ENCODE results near the gene BPIFA3. TPM values are rescaled to one million over a fixed set of nuclear protein-coding genes. Genes with fewer than 3 reads are reported as not detected.

BPIFA3 gene
- total RNA-seq, 2 experiments from 2014 or later: not detected

- ChIA-PET POLR2A (no interaction called here), CTCF (no interaction called here)
- Mint-ChIP-seq H3K9me3 (ENCODE audit: insufficient read depth) (no peaks in the 10 kb centered on the region), H3K4me1 (ENCODE audit: low read depth) (no peaks in the 10 kb centered on the region), H3K27ac (no peak overlapping the region), H3K36me3 (ENCODE audit: low read depth) (no peaks in the 10 kb centered on the region), H3K4me3 (no peak overlapping the region), H3K27me3 (ENCODE audit: low read depth) (peaks cover 12% of the 10 kb centered on the region)
- DNase-seq (no peak), ATAC-seq (no peak)
Measured at GRCh38 chr20:33242319-33243100, 25.4 kb downstream of the BPIFA3 start.

- ChIA-PET POLR2A (no interaction called here), CTCF (interaction anchor here (1.0 to 1.5 kb wide), 2 partner anchors 16 to 150 kb away, joined by 3 read pairs; no protein-coding TSS in a partner anchor)
- no peak overlapping the region for H3K4me3 Mint-ChIP-seq
- DNase-seq: no peak
- no peaks in the 10 kb centered on the region for H3K4me1 Mint-ChIP-seq (ENCODE audit: low read depth)
- no peak overlapping the region for H3K27ac Mint-ChIP-seq
- H3K9me3 Mint-ChIP-seq (ENCODE audit: insufficient read depth): no peaks in the 10 kb centered on the region
- H3K36me3 Mint-ChIP-seq (ENCODE audit: low read depth): no peaks in the 10 kb centered on the region
- no peak for ATAC-seq
- peaks cover 10% of the 10 kb centered on the region for H3K27me3 Mint-ChIP-seq (ENCODE audit: low read depth)
Measured at GRCh38 chr20:33246077-33246476, 28.9 kb downstream of the BPIFA3 start.

- ATAC-seq (no peak), DNase-seq (no peak)
- Mint-ChIP-seq H3K27ac (no peak overlapping the region), H3K27me3 (ENCODE audit: low read depth) (peaks cover 9% of the 10 kb centered on the region), H3K4me3 (no peak overlapping the region), H3K36me3 (ENCODE audit: low read depth) (no peaks in the 10 kb centered on the region), H3K9me3 (ENCODE audit: insufficient read depth) (no peaks in the 10 kb centered on the region), H3K4me1 (ENCODE audit: low read depth) (no peaks in the 10 kb centered on the region)
- POLR2A ChIA-PET: no interaction called here
- CTCF ChIA-PET: no interaction called here
Measured at GRCh38 chr20:33249456-33249855, 32.3 kb downstream of the BPIFA3 start.

GRCh38 chr20:33250666-33251065 is 33.5 kb downstream of the BPIFA3 start:
- Mint-ChIP-seq H3K4me1 (ENCODE audit: low read depth) (no peaks in the 10 kb centered on the region), H3K9me3 (ENCODE audit: insufficient read depth) (no peaks in the 10 kb centered on the region), H3K36me3 (ENCODE audit: low read depth) (no peaks in the 10 kb centered on the region), H3K27me3 (ENCODE audit: low read depth) (peaks cover 10% of the 10 kb centered on the region), H3K27ac (no peak overlapping the region), H3K4me3 (no peak overlapping the region)
- DNase-seq (no peak), ATAC-seq (no peak)
- ChIA-PET CTCF (no interaction called here), POLR2A (no interaction called here)

- H3K9me3 Mint-ChIP-seq (ENCODE audit: insufficient read depth): no peaks in the 10 kb centered on the region
- ChIA-PET CTCF (no interaction called here), POLR2A (no interaction called here)
- H3K36me3 Mint-ChIP-seq (ENCODE audit: low read depth): no peaks in the 10 kb centered on the region
- H3K27me3 Mint-ChIP-seq (ENCODE audit: low read depth): peaks cover 10% of the 10 kb centered on the region
- no peaks in the 10 kb centered on the region for H3K4me1 Mint-ChIP-seq (ENCODE audit: low read depth)
- DNase-seq (no peak), ATAC-seq (no peak)
- no peak overlapping the region for H3K27ac Mint-ChIP-seq
- H3K4me3 Mint-ChIP-seq: no peak overlapping the region
Measured at GRCh38 chr20:33251496-33251895, 34.3 kb downstream of the BPIFA3 start.

GRCh38 chr20:33252460-33252859 is 35.3 kb downstream of the BPIFA3 start:
- Mint-ChIP-seq H3K27ac (no peak overlapping the region), H3K27me3 (ENCODE audit: low read depth) (peaks cover 14% of the 10 kb centered on the region), H3K4me1 (ENCODE audit: low read depth) (no peaks in the 10 kb centered on the region), H3K36me3 (ENCODE audit: low read depth) (no peaks in the 10 kb centered on the region), H3K4me3 (no peak overlapping the region), H3K9me3 (ENCODE audit: insufficient read depth) (no peaks in the 10 kb centered on the region)
- POLR2A ChIA-PET: no interaction called here
- CTCF ChIA-PET: no interaction called here
- DNase-seq: no peak
- ATAC-seq: no peak

DNA sequence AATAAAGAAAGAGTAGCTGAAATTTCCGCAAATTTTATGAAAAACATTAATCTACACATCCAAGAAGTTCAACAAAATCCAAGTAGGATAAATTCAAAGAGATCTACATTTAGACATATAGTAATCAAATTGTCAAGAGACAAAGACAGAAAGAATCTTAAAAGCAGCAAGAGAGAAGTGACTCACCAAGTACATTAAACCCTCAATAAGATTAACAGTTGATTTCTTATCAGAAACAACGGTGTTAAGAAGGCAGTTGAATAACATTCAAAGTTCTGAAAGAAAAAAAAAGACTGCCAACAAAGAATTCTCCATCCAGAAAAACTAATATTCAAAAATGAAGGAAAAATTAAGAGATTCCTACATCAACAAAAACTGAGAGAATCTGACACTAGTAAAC is 37.9 kb downstream of the BPIFA3 start:
- Mint-ChIP-seq H3K27ac (no peak overlapping the region), H3K4me1 (ENCODE audit: low read depth) (no peaks in the 10 kb centered on the region), H3K4me3 (no peak overlapping the region), H3K27me3 (ENCODE audit: low read depth) (peaks cover 12% of the 10 kb centered on the region), H3K9me3 (ENCODE audit: insufficient read depth) (no peaks in the 10 kb centered on the region), H3K36me3 (ENCODE audit: low read depth) (no peaks in the 10 kb centered on the region)
- DNase-seq (no peak), ATAC-seq (no peak)
- POLR2A ChIA-PET: no interaction called here
- CTCF ChIA-PET: no interaction called here

- Mint-ChIP-seq H3K27ac (no peak overlapping the region), H3K9me3 (ENCODE audit: insufficient read depth) (no peaks in the 10 kb centered on the region), H3K27me3 (ENCODE audit: low read depth) (peaks cover 24% of the 10 kb centered on the region), H3K4me1 (ENCODE audit: low read depth) (peaks cover 2% of the 10 kb centered on the region), H3K4me3 (no peak overlapping the region), H3K36me3 (ENCODE audit: low read depth) (no peaks in the 10 kb centered on the region)
- DNase-seq (no peak), ATAC-seq (no peak)
- CTCF ChIA-PET: interaction anchor here (1.1 to 1.2 kb wide), 2 partner anchors 161 to 312 kb away, joined by 4 read pairs; no protein-coding TSS in a partner anchor
- POLR2A ChIA-PET: no interaction called here
Measured at GRCh38 chr20:33257237-33257636, 40.1 kb downstream of the BPIFA3 start.

- ChIA-PET CTCF (interaction anchor here (0.6 to 1.4 kb wide), 2 partner anchors 33 to 314 kb away, joined by 3 read pairs; no protein-coding TSS in a partner anchor), POLR2A (no interaction called here)
- ATAC-seq (no peak), DNase-seq (no peak)
- Mint-ChIP-seq H3K9me3 (ENCODE audit: insufficient read depth) (no peaks in the 10 kb centered on the region), H3K4me3 (no peak overlapping the region), H3K27ac (no peak overlapping the region), H3K36me3 (ENCODE audit: low read depth) (no peaks in the 10 kb centered on the region), H3K27me3 (ENCODE audit: low read depth) (peaks cover 28% of the 10 kb centered on the region), H3K4me1 (ENCODE audit: low read depth) (peaks cover 2% of the 10 kb centered on the region)
Measured at GRCh38 chr20:33259371-33259770, 42.2 kb downstream of the BPIFA3 start.

DNA sequence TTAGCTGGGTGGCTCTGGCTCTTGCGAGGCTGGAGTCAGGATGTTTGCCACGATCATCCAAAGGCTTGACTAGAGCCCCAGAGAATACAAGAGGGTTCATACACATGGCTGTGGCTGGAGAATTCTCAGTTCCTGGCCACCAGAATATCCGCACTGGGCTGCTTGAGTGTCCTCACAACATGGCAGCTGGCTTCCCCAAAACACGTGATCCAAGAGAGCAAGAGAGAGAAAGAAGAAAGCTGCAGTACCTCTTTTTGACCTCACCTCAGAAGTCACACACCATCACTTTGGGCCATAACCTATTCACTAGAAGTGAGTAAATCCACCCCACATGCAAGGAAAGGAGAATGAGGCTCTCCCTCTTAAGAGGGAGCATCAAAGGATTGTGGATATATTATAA is 44.3 kb downstream of the BPIFA3 start:
- Mint-ChIP-seq H3K36me3 (ENCODE audit: low read depth) (no peaks in the 10 kb centered on the region), H3K9me3 (ENCODE audit: insufficient read depth) (no peaks in the 10 kb centered on the region), H3K4me3 (no peak overlapping the region), H3K4me1 (ENCODE audit: low read depth) (peaks cover 2% of the 10 kb centered on the region), H3K27ac (no peak overlapping the region), H3K27me3 (ENCODE audit: low read depth) (peaks cover 27% of the 10 kb centered on the region)
- POLR2A ChIA-PET: no interaction called here
- CTCF ChIA-PET: interaction anchor here (1.2 kb wide), 1 partner anchor 39 kb away, joined by 7 read pairs; no protein-coding TSS in a partner anchor
- ATAC-seq: no peak
- no peak for DNase-seq

DNA sequence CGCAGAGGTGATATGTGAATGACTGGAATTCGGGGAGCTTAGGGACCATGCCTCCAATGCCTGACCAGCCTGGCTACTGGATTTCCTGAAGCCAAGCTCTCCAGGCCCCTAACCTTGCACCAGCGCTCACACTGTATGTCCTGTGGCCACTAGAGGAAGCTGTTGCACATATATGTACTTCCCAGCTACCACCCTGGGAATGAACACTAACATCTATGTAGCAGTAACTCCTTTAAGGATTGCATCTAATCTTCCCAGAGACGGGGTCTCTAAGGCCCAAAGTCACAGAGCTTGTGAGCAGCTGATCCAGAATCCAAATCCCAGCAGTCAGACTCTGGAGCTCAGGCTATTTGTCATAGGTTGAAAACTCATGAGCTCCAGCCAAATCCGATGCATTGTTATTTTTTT is 45.5 kb downstream of the BPIFA3 start:
- peaks cover 3% of the 10 kb centered on the region for H3K4me1 Mint-ChIP-seq (ENCODE audit: low read depth)
- H3K4me3 Mint-ChIP-seq: no peak overlapping the region
- ATAC-seq: peak; percentile 53
- no peaks in the 10 kb centered on the region for H3K9me3 Mint-ChIP-seq (ENCODE audit: insufficient read depth)
- no peaks in the 10 kb centered on the region for H3K36me3 Mint-ChIP-seq (ENCODE audit: low read depth)
- POLR2A ChIA-PET: no interaction called here
- no peak overlapping the region for H3K27ac Mint-ChIP-seq
- DNase-seq: no peak
- H3K27me3 Mint-ChIP-seq (ENCODE audit: low read depth): peaks cover 30% of the 10 kb centered on the region
- CTCF ChIA-PET: interaction anchor here (0.9 to 1.2 kb wide), 6 partner anchors 9 to 167 kb away, joined by 3 to 7 read pairs (median 4); no protein-coding TSS in a partner anchor

GRCh38 chr20:33263784-33264183 is 46.6 kb downstream of the BPIFA3 start:
- no peaks in the 10 kb centered on the region for H3K9me3 Mint-ChIP-seq (ENCODE audit: insufficient read depth)
- peaks cover 34% of the 10 kb centered on the region for H3K27me3 Mint-ChIP-seq (ENCODE audit: low read depth)
- POLR2A ChIA-PET: interaction anchor here (0.6 kb wide), 1 partner anchor 747 kb away, joined by 4 read pairs; no protein-coding TSS in a partner anchor
- CTCF ChIA-PET: no interaction called here
- no peak for ATAC-seq
- H3K4me3 Mint-ChIP-seq: no peak overlapping the region
- no peak overlapping the region for H3K27ac Mint-ChIP-seq
- H3K4me1 Mint-ChIP-seq (ENCODE audit: low read depth): peaks cover 7% of the 10 kb centered on the region
- DNase-seq: no peak
- no peaks in the 10 kb centered on the region for H3K36me3 Mint-ChIP-seq (ENCODE audit: low read depth)

Measured in activated CD8-positive, alpha-beta T cell treated with anti-CD3 and anti-CD28 coated beads, Interleukin-2, amount 10 ng/mL, durations not matched to agents 7 days and 5 days (primary cell).